Skin epidermis (tissue), 12 donors: ENCODE data around the gene PTGES3L.
A peak's percentile ranks its signal among the peaks of the same experiment; 100 is the strongest.
"Not testable (repeated sequence)": the region's sequence is repeated elsewhere in the genome, so short reads cannot be mapped to it uniquely, and the experiment has no call there.

Source experiments
- H3K27ac ChIP-seq, 21 experiments: fragments of 200-600 bp; sonication (generic) in 11 of 21; one replicate each; pipeline ENCODE4 v1.5.0; 2020; ENCODE audit warnings: mild to moderate bottlenecking in 3 of 21, inconsistent platforms in 2 of 21, moderate library complexity in 2 of 21
- H3K4me3 ChIP-seq, 7 experiments: fragments of 200-600 bp; sonication (generic) in 2 of 7; one replicate each; pipeline ENCODE4 v1.5.0; 2020; ENCODE audit warnings: inconsistent platforms in 2 of 7, mild to moderate bottlenecking in 2 of 7, moderate library complexity in 1 of 7

Gene PTGES3L

DNA sequence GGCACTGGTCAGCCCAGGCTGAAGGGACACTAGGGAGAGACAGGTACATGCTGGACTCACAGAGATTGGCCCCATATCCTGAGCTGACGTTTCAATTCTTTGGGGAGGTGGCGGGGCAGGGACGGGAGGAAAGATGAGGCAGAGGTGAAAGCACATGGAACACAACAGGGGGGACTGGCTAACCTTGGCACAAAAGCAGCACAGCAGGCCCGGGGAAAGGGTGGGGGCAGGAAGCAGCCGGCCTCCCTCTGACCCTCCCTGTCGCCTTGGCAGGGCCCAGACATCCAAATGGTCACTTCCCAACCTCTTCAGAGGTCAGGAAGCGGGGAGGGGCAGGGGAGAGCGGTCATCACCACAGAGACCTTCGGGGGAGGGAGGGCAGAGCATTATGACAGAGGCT lies 35.7 kb upstream of the PTGES3L start:
- Histone ChIP-seq H3K27ac (peak overlapping the region in 11 of 21 experiments; percentile 13 to 70 (median 35)), H3K4me3 (no peak overlapping the region)

DNA sequence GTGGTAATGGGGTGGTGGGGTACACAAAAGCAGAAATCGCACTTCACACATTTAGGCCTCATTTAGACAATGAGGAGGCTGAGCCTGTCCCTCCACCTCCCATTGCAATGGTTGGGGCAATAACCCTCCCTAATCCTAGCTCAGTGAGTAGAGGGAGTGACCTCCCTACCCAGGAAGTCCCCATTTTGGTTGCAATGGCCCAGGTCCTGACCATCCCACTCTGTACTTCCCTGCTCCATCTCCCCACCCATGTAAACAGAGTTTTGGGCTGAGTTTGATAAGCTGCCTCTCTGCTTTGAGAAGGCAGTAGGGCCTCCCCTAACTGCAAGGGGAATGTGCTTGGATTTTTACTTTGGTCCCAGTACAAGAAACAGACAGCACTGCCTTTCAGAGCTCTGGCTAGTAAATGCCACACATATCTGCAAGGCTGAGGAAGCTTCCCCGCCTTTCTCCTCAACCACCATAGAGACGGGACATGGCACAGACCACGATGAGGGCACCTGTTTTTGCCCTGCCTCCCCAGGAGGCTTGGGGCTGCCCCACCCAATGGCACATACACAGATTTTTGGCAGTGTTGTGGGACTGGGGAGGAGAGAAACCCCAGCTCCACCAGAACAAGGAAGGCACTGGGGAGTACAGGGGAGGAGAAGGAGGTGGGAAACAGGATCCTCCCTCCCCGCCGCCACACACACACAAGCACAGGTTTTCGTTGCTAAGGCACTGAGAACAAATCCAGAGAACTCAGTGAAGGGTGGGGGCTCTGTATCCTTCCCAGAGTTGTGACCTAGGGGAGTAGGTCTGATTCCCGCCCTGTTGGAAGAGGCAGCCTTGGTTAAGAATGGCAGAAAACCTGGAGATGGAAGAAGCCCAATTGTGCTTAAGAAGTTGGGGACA lies 35.0 kb upstream of the PTGES3L start:
- Histone ChIP-seq H3K27ac (peak overlapping the region in 15 of 21 experiments; percentile 5 to 70 (median 35)), H3K4me3 (no peak overlapping the region)

DNA sequence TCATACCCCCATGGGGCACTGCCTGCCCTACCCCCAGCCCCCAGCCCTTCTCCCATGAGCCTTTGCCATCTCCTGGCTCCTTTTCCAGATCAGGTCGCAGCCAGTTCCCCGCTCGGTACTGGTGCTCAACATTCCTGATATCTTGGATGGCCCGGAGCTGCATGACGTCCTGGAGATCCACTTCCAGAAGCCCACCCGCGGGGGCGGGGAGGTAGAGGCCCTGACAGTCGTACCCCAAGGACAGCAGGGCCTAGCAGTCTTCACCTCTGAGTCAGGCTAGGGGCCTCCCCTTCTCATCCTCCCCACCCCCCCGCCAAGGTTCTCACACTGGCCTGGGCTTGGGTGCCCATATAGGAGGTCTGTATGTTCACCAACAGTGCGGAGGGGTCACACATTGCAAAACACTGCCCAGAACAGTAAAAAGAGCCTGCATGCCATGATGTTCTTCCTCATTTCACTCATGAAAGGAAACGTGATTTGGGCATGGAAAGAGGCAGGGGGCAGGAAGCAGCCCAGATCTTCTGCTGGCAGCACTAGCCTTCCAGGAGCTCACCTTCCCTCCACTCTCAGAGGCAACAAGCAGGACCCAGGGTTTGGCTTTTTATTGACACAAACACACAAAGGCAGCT lies 34.3 kb upstream of the PTGES3L start:
- H3K4me3 ChIP-seq = no peak overlapping the region
- H3K27ac ChIP-seq = peak overlapping the region in 9 of 21 experiments; percentile 1 to 70 (median 48)

DNA sequence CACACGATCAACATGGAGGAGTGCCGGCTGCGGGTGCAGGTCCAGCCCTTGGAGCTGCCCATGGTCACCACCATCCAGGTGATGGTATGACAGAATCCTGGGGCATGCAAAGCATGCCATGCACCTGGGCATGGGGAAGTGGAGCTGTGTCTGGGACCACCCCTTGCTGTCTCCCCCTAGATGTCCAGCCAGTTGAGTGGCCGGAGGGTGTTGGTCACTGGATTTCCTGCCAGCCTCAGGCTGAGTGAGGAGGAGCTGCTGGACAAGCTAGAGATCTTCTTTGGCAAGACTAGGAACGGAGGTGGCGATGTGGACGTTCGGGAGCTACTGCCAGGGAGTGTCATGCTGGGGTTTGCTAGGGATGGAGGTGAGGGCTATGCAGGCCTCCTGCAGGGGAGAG lies 33.4 kb upstream of the PTGES3L start:
- Histone ChIP-seq H3K27ac (peak overlapping the region in 4 of 21 experiments; percentile 27 to 70 (median 64)), H3K4me3 (no peak overlapping the region)

DNA sequence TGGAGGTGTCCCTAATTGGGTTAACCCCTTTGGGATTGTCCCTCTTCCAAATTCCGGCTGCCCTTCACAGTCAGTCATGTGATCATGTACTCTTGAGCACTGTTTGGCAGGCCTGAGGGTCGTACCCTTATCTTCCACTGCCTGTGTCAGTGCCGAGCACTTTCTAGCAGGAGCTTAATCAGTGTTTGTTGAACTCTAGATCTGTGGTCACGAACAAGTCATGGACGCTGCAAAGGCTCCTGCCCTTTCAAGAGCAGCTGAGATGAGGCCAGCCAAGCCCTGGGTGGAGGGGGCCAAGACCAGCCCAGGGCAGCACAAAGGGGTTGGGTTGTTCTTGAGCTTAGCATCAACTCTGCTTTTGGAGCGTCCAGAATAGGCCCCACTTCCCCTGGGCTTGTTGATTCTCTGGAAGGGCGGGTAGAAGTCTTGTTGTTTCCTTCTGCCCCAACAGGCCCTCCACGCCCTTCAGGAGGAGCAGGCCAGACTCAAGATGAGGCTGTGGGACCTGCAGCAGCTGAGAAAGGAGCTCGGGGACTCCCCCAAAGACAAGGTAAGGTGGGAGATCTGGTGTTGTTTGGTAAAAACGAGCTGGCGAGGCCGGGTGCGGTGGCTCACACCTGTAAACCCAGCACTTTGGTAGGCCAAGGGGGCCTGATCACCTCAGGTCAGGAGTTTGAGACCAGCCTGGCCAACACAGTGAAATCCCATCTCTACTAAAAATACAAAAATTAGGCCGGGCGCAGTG lies 32.0 kb upstream of the PTGES3L start:
- Histone ChIP-seq H3K4me3 (no peak overlapping the region), H3K27ac (peak overlapping the region in 5 of 21 experiments; percentile 41 to 74 (median 60))

DNA sequence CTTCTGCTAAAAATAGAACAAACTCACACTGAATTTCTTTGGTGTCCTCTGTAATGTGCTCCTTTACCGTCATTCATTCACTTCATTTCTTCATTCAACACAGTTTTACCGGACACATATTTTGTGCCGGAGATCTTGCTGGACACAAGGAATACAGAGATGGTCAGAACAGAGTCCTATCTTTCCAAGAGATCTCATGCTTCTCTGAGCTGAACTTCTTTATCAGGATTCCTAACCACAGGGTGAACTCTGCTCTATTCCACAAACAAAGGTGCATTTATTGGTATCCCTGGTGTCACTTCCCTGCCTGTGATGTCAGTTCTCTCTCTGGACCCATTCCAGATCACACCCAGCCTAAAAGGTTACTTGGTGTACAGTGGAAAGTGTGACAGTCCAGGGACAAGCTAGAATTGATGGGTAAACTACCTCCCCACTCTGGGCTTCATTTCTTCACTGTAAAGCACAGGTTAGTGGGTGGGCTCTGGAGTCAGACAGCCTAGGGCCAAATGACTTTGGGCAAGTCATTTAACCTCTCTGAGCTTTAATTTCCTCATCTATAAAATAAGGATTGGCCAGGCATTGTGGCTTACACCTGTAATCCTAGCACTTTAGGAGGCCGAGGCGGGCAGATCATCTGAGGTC lies 30.9 kb upstream of the PTGES3L start:
- Histone ChIP-seq H3K4me3 (no peak overlapping the region), H3K27ac (peak overlapping the region in 4 of 21 experiments; percentile 16 to 74 (median 65))

DNA sequence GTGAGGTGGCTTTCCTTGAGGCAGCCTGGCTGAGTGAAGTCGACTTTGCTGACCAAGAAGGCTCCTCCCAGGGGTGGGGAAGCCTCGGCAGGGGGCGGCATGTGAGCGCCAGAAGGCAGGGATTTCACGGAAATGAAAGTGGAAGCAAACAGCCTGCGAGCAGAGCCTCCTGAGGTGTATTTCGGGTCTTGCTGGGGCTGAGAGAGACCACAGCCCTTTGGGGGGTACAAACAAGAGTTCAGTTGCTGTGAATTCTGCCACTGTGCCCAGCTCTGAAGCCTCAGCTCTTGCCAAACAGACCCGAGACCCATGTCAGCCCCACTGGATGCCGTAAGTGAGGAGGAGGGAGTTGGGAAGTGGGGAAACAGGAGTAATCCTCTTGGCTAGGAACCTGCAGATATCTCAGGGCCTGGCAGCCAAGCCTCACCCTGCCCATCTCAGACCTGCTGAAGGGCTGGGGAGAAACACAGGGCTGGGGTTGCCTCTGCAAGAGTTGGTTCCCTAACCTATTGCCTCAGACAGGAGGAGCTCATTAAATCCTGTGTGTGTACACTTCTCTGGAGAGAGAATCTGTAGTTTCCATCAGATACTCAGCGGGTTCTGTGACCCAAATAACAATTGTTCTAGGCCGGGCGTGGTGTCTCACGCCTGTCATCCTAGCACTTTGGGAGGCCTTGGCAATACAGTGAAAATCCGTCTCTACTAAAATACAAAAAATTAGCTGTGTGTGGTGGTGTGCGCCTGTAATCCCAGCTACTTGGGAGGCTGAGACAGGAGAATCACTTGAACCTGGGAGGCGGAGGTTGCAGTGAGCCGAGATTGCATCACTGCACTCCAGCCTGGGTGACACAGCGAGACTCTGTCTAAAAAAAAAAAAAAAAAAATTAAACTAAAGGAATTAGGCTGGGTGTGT lies 27.0 kb upstream of the PTGES3L start, which contains the start of gene IFI35:
TSS of gene IFI35 (plus strand) at position 146 of the 913 bp plus-strand sequence. CDS start at position 310, 164 bp downstream.
- Histone ChIP-seq H3K27ac (peak within 1 kb of the TSS; percentile 48 to 98 (median 94)), H3K4me3 (peak within 1 kb of the TSS; percentile 33 to 71 (median 54))

DNA sequence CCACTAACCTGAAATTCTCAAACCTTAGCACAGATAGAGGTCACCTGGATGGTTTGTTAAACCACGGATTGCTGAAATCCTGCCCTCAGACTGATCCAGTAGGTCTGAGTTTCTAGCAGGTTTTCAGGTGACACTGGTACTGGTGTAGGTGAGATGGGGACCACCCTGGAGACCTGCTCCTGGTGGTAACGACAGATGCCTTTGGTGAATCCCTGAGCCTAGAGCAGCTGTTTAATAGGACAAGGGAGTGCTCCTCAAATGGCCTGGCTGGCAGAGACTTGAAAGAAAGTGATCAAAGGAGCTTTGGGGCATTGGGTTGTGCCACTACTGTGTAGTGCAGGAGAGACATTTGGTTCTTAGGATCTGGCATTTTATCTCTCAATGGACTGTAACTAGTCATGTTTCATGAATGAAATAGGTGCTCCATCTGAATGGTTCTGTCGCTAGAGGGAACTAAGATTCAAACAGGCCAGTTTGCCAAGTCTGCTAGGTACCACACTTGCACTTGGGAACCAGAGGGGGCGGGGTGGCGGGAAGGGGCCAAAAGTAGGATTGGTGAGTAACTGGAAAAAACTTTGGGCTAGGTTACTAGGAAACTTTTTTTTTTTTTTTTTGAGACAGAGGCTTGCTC lies 23.8 kb upstream of the PTGES3L start:
- H3K4me3 ChIP-seq = no peak overlapping the region
- H3K27ac ChIP-seq = peak overlapping the region in 3 of 21 experiments; percentile 24 to 38 (median 37)

DNA sequence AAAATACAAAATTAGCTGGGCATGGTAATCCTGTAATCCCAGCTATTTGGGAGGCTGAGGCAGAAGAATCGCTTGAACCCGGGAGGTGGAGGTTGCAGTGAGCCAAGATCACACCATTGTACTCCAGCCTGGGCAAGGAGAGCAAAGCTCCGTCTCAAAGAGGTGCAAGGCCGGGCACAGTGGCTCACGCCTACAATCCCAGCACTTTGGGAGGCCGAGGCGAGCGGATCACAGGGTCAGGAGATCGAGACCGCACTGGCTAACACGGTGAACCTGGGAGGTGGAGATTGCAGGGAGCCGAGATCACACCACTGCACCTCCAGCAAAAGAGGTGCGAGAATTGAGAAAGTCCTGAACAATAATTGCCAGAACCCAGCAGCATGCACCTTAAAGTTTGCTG lies 21.0 kb upstream of the PTGES3L start:
- peak overlapping the region in 2 of 21 experiments; percentile 0 to 19 for H3K27ac ChIP-seq

DNA sequence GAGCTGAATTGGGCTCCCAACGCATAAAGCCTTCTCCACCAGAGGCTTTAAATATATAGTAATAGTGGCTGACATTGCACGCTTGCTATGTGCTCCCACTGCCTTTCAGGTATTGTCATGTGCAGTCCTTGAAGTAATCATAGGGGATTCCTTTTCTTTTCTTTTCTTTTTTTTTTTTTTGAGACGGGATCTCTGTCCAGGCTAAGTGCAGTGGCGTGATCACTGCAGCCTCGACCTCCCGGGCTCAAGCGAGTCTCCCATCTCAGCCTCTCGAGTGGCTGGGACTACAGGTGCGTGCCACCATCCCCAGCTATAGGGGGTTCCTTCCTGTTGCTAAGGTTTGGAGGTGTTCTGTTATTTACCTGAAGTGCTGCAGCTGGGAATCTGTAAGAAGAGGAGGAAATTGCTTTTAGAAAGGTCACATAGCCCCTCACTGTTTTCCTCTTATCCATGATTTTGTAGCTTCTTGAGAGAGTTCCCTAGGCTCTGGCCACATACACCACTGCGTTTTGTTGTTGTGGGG lies 19.2 kb upstream of the PTGES3L start:
- peak overlapping the region; percentile 77 to 97 (median 91) for H3K27ac ChIP-seq
- peak overlapping the region; percentile 67 to 90 (median 70) for H3K4me3 ChIP-seq

More for the DNA sequence above, 21.0 kb upstream of the PTGES3L start:
- not testable (repeated sequence) for H3K4me3 ChIP-seq

DNA sequence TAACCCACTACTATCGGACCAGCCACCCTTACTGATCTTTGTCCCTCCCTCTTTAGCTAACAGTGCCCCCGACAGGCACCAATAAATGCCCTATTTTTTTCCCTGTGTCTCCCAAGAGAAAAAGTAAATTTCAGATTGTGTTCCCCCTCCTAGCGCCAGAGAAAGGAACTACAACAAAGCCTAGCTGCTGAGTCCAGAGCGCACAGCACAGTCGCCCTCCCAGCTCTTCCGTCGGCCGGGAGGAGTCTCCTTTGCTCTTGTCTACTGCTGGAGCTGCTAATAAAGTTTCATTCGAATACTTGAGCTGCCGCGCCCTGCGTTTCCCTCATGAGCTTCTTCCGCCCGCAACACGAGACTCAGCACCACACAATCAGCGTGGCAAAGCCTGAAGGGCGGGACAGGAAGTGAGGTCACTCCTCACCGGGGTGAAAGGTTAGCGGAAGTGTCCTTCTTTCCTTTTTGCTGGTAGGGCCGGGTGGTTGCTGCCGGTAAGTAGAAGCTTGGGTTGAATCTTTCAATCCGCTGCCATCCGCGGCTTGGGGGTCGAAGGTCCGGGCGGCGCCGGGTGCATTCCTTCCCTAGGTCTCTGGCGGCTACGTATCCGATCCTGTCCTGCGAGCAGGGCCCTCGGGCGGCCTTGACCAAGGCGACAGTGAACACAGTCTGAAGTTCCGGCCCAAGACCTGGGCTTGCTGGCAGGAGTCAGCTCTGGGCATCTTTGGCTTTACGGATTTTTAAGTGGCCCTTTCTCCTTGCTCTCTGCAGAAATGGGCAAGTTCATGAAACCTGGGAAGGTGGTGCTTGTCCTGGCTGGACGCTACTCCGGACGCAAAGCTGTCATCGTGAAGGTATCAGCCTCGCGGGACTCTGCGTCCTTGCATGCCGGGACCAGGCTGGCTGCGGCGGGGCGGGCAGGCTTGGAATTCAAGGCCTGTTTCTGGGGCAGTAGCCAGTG lies 18.4 kb upstream of the PTGES3L start, which contains the start of gene RPL27:
TSS of gene RPL27 (plus strand) at position 436 of the 955 bp plus-strand sequence. CDS start at position 768, 332 bp downstream.
- Histone ChIP-seq H3K4me3 (peak within 1 kb of the TSS; percentile 67 to 90 (median 70)), H3K27ac (peak within 1 kb of the TSS; percentile 77 to 97 (median 91))

DNA sequence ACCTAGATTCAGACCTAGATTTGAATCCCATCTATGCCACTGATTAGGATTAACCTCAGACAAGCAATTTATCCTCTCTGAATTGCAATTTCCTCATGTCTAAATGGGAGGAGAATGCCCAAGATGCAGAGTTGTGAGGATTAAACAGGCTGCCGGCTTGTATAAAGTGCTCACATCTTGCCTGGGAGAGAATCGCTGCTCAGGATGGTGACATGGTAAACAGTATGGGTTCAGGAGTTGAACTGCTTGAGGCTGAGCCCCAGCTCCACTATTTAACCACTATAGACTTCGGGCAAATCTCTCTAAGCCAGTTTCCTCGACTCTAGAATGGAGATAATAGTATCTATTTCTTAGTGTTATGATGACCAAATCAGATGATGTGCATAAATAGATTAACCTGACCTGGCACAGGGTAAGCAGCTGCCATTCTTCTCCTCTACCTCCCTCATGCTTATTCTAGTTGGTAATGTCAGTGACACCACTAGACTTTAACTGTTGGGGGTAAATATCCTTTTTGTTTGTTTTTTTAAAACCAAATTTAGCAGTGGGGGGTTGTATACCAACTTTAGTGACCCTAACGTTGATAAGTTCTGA lies 17.6 kb upstream of the PTGES3L start:
- Histone ChIP-seq H3K27ac (peak overlapping the region in 17 of 21 experiments; percentile 41 to 95 (median 70)), H3K4me3 (peak overlapping the region in 3 of 7 experiments; percentile 70 to 90 (median 76))

DNA sequence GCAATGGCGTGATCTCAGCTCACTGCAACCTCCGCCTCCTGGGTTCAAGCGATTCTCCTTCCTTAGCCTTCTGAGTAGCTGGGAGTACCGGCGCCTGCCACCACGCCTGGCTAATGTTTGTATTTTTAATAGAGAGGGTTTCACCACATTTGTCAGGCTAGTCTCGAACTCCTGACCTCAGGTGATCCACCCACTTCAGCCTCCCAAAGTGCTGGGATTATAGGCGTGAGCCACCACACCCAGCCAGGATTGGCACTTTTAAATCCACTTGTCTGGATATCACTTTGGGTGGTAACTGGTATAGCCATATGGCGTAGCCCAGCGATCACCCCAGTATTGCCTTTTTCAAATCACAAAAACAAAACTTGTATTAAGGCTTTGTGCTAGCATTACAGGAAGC lies 14.0 kb upstream of the PTGES3L start:
- not testable (repeated sequence) for H3K27ac ChIP-seq, H3K4me3 ChIP-seq

DNA sequence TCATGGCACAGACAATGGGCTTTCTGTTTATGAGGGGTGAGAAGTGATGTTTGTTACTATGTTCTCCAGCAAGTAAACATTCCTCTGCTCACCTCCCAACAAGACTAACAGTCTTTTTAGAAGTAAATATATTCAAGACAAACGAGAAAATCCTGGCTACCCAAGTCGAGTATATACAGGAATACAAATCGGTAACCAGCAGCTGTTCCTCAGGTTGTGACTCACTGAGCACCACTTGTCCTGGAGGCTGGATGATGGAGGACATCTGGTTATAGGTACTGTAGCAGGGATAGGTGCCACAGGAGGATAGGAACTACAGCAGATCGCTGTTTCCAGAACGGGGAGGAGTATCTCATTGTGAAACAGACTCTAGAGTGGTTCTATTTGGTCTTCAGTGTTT lies 13.0 kb upstream of the PTGES3L start:
- Histone ChIP-seq H3K27ac (no peak overlapping the region), H3K4me3 (no peak overlapping the region)

DNA sequence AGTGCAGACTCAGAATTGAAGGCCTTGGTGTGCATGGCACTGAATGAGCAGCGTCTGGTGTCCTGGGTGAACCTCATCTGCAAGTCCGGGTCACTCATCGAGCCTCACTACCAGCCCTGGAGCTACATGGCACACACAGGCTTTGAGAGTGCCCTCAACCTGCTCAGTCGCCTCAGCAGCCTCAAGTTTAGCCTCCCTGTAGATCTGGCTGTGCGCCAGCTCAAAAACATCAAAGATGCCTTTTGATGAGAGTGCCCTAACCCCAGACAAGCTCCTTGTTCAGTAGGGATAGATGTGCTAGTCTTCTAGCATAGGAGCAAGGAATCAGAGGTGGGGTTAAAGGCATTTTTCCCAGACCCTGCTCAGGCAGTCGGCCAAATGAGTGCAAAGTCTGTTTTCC lies 11.6 kb upstream of the PTGES3L start:
- no peak overlapping the region for H3K27ac ChIP-seq
- no peak overlapping the region for H3K4me3 ChIP-seq
